Endothelial cell (in vitro differentiated cells): ENCODE data around the gene HIVEP3. TPM values are rescaled to one million over a fixed set of nuclear protein-coding genes. Genes with fewer than 3 reads are reported as not detected.

Experiments
- DNase-seq: peaks from one replicate; pipeline ENCODE4 v3.0.0; 2021; ENCODE audit warnings: low spot score
- H3K27ac Mint-ChIP-seq: one replicate; pipeline ENCODE4 v1.8.0; 2021; ENCODE audit warnings: mixed read lengths, inconsistent platforms; ENCODE audit not compliant: unreplicated experiment
- H3K27me3 Mint-ChIP-seq: one replicate; pipeline ENCODE4 v1.8.0; 2021; ENCODE audit warnings: mild to moderate bottlenecking, moderate library complexity, mixed read lengths, inconsistent platforms; ENCODE audit not compliant: unreplicated experiment
- H3K36me3 Mint-ChIP-seq: one replicate; pipeline ENCODE4 v1.8.0; 2021; ENCODE audit warnings: mild to moderate bottlenecking, low read depth, mixed read lengths, inconsistent platforms; ENCODE audit not compliant: unreplicated experiment
- H3K4me1 Mint-ChIP-seq: one replicate; pipeline ENCODE4 v1.8.0; 2021; ENCODE audit warnings: mild to moderate bottlenecking, mixed read lengths, inconsistent platforms; ENCODE audit not compliant: unreplicated experiment
- H3K4me3 Mint-ChIP-seq: one replicate; pipeline ENCODE4 v1.8.0; 2021; ENCODE audit warnings: mild to moderate bottlenecking, mixed read lengths, inconsistent platforms; ENCODE audit not compliant: unreplicated experiment
- H3K9me3 Mint-ChIP-seq: one replicate; pipeline ENCODE4 v1.8.0; 2021; ENCODE audit warnings: mixed read lengths, inconsistent platforms; ENCODE audit not compliant: unreplicated experiment
- CTCF ChIP-seq: fragments of 200-600 bp; sonication (generic); IDR thresholded peaks from one replicate; pipeline ENCODE4 v1.5.0; 2021; ENCODE audit warnings: antibody characterized with exemption; ENCODE audit not compliant: unreplicated experiment
- total RNA-seq: library from RNA; stranded (reverse); fragmentation: NEBNext Ultra II Directional; extraction: Animal tissue kit (Norgen Biotek cat#: 25700); gene quantifications from one replicate; pipeline ENCODE4 v1.2.1, GENCODE V29; 2021; ENCODE audit not compliant: unreplicated experiment

Gene HIVEP3
- total RNA-seq, 1 donor from 2014 or later = 8.9 TPM

DNA sequence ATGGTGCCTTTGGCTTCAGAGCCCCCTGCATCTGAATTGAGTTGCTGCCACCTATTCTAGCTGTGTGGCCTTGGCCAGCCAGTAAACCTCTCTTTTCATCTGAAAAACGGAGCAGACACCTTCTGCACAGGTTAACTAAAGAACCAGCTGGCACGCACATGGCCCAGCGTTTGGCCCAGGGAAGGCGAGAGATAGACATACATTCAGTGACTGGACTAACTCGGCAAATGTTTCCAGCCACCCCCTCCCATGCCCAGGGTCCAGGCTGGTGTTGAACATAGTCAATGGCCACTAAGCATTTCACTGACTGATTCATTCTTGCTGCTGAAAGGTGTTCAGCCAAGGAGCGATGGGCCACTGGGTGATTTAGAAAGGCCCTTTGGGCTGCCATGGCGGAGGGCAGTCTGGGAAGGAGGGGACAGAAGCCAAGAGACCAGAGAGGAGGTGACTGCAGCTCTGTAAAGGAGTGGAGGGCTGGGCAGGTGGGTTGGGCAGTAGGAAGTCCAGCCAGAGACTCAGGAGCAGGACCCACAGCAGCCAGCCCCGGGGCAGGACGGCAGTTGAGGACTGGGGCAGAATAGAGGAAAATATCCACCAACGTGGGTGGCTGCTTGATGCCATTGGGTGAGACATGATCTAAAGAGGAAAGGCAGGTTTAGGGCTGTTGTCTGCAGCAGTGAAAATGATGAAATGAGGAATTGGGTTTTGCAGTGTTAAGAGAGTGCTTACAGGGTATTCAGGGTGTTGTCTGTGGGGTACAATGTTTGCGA lies 184.3 kb downstream of the HIVEP3 start:
- TF ChIP-seq CTCF = no peak
- DNase-seq = no peak
- H3K27ac Mint-ChIP-seq = no peak overlapping the region
- no peak overlapping the region for H3K4me3 Mint-ChIP-seq
- H3K9me3 Mint-ChIP-seq = no peaks in the 10 kb centered on the region
- peaks cover 6% of the 10 kb centered on the region for H3K27me3 Mint-ChIP-seq
- H3K36me3 Mint-ChIP-seq = no peaks in the 10 kb centered on the region
- peaks cover 6% of the 10 kb centered on the region for H3K4me1 Mint-ChIP-seq

DNA sequence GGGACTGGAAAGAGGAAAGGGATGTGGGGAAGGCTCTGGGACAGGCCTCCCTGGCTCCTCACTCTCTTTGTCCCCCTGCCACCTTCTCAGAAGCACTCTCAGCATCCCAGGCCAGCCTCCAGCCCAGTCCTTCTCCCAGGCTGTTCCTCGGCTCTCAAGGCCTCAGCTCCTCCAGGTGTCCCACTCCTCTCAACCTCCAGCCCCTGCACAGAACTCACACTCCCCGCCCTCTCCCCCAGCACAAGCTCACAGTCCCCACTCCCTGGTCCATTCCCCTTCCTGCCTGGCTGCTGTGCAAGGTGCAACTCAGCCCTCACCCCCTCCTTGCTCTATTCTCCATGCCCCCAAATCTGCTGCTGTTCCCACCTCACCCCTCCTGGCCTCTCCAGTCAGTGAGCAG lies 185.0 kb downstream of the HIVEP3 start:
- no peak overlapping the region for H3K27ac Mint-ChIP-seq
- H3K9me3 Mint-ChIP-seq = no peaks in the 10 kb centered on the region
- no peaks in the 10 kb centered on the region for H3K36me3 Mint-ChIP-seq
- no peak for TF ChIP-seq CTCF
- no peak for DNase-seq
- H3K4me3 Mint-ChIP-seq = no peak overlapping the region
- peaks cover 8% of the 10 kb centered on the region for H3K27me3 Mint-ChIP-seq
- peaks cover 6% of the 10 kb centered on the region for H3K4me1 Mint-ChIP-seq

DNA sequence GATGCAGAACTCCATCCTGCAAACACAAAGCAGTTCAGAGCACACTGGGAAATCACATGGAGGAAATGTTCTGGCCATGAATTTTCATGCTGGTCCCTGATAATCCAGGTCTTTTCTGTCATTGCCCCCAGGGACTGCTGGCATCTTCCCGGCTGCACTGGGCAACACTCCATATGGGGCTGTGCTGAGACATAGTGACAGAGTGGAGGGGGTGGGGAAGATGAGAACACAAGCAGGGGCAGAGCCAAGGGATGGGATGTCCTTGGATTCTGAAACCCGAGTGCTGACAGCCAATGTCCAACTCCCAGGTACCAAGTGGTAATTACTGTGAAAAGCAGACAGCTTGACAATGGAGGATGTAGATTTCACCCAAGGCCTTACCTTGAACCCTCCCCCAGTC lies 185.7 kb downstream of the HIVEP3 start:
- Mint-ChIP-seq H3K4me1 (peaks cover 6% of the 10 kb centered on the region), H3K4me3 (no peak overlapping the region), H3K27ac (no peak overlapping the region), H3K36me3 (no peaks in the 10 kb centered on the region), H3K27me3 (peaks cover 9% of the 10 kb centered on the region), H3K9me3 (no peaks in the 10 kb centered on the region)
- no peak for TF ChIP-seq CTCF
- DNase-seq = no peak

DNA sequence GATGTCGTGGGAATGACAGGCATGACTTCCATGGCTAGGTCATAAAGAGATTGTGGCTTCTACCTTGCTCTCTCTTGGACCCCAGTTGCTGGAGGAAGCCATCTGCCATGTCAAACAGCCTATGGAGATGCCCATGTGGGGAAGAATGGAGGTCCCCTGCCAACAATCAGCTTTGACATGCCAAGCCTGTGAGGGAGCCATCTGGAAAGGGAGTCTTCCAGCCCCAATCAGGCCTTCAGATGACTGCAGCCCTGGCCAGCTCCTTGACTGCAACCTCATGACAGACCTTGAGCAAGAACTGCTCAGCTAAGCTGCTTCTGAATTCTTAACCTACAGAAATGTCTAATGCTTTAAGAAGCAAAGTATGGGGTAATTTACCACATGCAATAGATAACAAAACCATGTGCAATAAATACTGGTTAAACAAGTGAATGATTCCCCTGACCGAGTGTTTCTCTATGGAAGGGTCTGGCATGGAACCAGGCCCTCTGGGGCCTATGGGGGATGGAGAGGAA lies 187.1 kb downstream of the HIVEP3 start:
- no peak for TF ChIP-seq CTCF
- no peak for DNase-seq
- Mint-ChIP-seq H3K9me3 (no peaks in the 10 kb centered on the region), H3K4me1 (peaks cover 17% of the 10 kb centered on the region), H3K27ac (no peak overlapping the region), H3K27me3 (peaks cover 10% of the 10 kb centered on the region), H3K36me3 (no peaks in the 10 kb centered on the region), H3K4me3 (no peak overlapping the region)

GRCh38 chr1:41730806-41731205 lies 187.9 kb downstream of the HIVEP3 start:
- Mint-ChIP-seq H3K4me1 (peaks cover 19% of the 10 kb centered on the region), H3K27ac (no peak overlapping the region), H3K4me3 (no peak overlapping the region), H3K27me3 (peaks cover 10% of the 10 kb centered on the region), H3K36me3 (no peaks in the 10 kb centered on the region), H3K9me3 (no peaks in the 10 kb centered on the region)
- TF ChIP-seq CTCF = no peak
- DNase-seq = no peak
